GM13976 (cell line): Measurements from ENCODE around the gene ILRUN.
A peak's percentile ranks its signal among the peaks of the same experiment; 100 is the strongest.
"Not testable (repeated sequence)": the region's sequence is repeated elsewhere in the genome, so short reads cannot be mapped to it uniquely, and the experiment has no call there.

ENCODE experiments used
- DNase-seq: peaks from one replicate; pipeline ENCODE4 v3.0.0; 2012; ENCODE audit warnings: low spot score
- in situ Hi-C: fragments of 300-500 bp; cut with MboI; formaldehyde crosslinking; loops from one replicate; pipeline ENCODE4 v1.12.0; 2022; ENCODE audit warnings: low sequenced_read_pairs, mixed read lengths, inconsistent platforms; ENCODE audit not compliant: unreplicated experiment
- TF ChIP-seq, protein P1 (sequence below): IDR thresholded peaks from 2 replicates; pipeline ENCODE4 v1.5.1; 2012; ENCODE audit warnings: borderline replicate concordance, mild to moderate bottlenecking; ENCODE audit not compliant: insufficient read depth; ENCODE audit errors: extremely low read depth, missing control alignments, control extremely low read depth

The ILRUN gene

GRCh38 chr6:34672657-34673043, 23.9 kb downstream of the ILRUN start:
- TF ChIP-seq, protein P1, sequence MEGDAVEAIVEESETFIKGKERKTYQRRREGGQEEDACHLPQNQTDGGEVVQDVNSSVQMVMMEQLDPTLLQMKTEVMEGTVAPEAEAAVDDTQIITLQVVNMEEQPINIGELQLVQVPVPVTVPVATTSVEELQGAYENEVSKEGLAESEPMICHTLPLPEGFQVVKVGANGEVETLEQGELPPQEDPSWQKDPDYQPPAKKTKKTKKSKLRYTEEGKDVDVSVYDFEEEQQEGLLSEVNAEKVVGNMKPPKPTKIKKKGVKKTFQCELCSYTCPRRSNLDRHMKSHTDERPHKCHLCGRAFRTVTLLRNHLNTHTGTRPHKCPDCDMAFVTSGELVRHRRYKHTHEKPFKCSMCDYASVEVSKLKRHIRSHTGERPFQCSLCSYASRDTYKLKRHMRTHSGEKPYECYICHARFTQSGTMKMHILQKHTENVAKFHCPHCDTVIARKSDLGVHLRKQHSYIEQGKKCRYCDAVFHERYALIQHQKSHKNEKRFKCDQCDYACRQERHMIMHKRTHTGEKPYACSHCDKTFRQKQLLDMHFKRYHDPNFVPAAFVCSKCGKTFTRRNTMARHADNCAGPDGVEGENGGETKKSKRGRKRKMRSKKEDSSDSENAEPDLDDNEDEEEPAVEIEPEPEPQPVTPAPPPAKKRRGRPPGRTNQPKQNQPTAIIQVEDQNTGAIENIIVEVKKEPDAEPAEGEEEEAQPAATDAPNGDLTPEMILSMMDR = no peak
- in situ Hi-C loops = no loop called here
- DNase-seq = no peak

DNA sequence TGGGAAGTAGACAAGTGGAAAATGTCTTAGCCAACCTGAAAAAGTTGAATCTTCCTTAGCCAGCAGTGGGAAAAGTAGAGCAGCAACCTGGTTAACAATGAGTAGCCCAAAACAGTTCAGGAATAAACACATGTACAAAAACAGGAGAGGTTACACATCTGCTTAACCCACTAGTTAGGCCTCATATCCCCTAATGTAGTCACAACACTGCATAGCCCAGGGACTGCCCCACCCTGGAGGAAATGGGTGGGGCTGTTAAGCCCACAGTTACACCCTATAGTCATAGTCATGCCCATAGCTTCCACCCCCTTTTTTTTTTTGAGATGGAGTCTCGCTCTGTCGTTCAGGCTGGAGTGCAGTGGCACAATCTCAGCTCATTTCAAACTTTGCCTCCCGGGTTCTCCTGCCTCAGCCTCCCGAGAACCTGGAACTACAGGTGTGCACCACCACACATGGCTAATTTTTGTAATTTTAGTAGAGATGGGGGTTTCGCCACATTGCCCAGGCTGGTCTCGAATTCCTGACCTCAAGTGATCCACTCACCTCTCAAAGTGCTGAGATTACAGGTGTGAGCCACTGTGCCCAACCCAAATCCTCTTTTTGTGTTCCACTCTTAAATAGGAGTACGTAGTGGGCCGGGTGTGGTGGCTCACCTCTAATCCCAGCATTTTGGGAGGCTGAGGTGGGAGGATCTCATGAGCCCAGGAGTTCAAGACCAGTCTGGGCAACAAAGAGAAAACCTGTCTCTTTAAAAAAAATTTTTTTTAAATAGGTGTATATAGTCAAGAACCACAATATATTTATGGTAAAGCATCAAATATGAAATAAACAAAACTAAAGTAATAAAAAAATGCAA, 24.5 kb downstream of the ILRUN start:
- TF ChIP-seq, protein P1 = no peak
- DNase-seq = peak; percentile 78
- in situ Hi-C loops = no loop called here

DNA sequence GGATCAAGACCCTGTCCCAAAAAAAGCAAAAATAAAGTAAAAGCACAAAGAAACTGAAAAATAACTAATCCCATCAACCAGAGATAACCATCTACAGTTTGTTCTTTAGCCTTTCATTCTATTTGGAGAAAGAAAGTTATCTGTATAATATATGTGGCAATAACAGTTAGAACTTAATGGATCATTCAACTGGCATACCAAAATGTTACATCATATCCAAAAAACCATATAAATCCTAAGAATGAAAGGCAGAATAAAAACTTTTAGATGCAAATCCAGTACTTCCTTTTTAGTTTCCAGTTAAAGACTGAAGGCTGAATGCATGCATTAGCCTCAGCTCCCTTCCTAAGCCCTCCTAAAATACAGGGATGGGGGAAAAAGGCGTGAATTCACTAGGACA, 25.2 kb downstream of the ILRUN start:
- no peak for DNase-seq
- TF ChIP-seq, protein P1 = no peak
- in situ Hi-C loops = no loop called here

DNA sequence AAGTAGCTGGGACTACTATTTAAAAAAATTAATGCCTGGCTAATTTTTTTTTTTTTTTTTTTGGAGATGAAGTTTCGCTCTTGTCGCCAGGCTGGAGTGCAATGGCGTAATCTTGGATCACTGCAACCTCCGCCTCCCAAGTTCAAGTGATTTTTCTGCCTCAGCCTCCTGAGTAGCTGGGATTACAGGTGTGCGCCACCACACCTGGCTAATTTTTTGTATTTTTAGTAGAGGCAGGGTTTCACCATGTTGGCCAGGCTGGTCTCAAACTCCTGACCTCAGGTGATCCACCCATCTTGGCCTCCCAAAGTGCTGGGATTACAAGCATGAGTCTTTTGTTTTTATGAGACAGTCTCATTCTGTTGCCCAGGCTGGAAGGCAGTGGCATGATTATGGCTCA, 27.8 kb downstream of the ILRUN start:
- in situ Hi-C loops, DNase-seq: not testable (repeated sequence)

DNA sequence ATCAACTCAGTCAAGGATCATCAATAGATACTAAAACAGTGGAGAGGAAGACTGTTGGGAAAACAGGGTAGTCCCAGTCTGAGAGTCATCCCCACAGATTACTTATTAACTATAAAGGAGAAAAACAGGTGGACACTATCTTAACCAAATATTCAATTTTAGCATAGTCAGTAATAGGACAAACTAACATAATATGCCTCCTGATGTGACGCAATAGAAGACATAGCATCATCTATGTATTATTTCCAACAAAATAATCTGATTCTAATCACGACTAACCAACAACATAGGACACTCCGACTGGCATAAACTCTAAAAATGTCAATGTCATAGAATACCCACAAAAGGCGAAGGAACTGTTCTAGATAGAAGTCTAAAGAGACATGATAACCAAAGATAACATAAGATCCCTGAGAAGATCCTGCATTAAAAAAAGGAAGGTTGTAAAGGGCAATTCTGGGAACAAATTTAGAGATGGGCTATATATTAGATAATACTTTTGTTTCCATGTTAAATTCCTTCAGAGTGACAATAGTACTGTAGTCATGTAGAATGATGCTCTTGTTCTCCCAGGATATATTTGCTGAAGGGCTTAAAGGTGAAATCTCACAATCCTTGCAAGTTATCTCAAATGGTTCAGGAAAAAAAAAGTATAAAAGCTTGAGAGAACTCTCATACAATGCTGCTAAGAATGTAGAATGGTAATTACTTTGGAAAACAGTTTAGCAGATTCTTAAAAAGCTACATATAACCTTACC, 28.9 kb downstream of the ILRUN start:
- DNase-seq = no peak
- TF ChIP-seq, protein P1 = no peak
- in situ Hi-C loops = no loop called here

GRCh38 chr6:34665019-34665418, 31.5 kb downstream of the ILRUN start:
- in situ Hi-C loops = no loop called here
- DNase-seq = no peak
- TF ChIP-seq, protein P1 = no peak
